ENCODE data around the gene ADISSP.

GRCh38 chr20:3743251-3743650 is 24.3 kb downstream of the ADISSP start:
- TF ChIP-seq, protein P1, sequence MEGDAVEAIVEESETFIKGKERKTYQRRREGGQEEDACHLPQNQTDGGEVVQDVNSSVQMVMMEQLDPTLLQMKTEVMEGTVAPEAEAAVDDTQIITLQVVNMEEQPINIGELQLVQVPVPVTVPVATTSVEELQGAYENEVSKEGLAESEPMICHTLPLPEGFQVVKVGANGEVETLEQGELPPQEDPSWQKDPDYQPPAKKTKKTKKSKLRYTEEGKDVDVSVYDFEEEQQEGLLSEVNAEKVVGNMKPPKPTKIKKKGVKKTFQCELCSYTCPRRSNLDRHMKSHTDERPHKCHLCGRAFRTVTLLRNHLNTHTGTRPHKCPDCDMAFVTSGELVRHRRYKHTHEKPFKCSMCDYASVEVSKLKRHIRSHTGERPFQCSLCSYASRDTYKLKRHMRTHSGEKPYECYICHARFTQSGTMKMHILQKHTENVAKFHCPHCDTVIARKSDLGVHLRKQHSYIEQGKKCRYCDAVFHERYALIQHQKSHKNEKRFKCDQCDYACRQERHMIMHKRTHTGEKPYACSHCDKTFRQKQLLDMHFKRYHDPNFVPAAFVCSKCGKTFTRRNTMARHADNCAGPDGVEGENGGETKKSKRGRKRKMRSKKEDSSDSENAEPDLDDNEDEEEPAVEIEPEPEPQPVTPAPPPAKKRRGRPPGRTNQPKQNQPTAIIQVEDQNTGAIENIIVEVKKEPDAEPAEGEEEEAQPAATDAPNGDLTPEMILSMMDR (IDR thresholded peaks at IDR 0.05): no peak
- TF ChIP-seq ZFX (IDR thresholded peaks at IDR 0.05; ENCODE audit: borderline replicate concordance): no peak
